GM19468 (cell line): ENCODE measurements around the gene RFC1.
"Not testable (repeated sequence)": the region's sequence is repeated elsewhere in the genome, so short reads cannot be mapped to it uniquely, and the experiment has no call there.

Experiments used
- ATAC-seq: cut with Tn5 transposase; IDR thresholded peaks from one replicate; pipeline ENCODE4 v1.9.1; 2021; ENCODE audit warnings: mild to moderate bottlenecking, moderate library complexity, moderate number of reproducible peaks; ENCODE audit not compliant: unreplicated experiment; ENCODE audit errors: extremely low read depth

The RFC1 gene, protein sequence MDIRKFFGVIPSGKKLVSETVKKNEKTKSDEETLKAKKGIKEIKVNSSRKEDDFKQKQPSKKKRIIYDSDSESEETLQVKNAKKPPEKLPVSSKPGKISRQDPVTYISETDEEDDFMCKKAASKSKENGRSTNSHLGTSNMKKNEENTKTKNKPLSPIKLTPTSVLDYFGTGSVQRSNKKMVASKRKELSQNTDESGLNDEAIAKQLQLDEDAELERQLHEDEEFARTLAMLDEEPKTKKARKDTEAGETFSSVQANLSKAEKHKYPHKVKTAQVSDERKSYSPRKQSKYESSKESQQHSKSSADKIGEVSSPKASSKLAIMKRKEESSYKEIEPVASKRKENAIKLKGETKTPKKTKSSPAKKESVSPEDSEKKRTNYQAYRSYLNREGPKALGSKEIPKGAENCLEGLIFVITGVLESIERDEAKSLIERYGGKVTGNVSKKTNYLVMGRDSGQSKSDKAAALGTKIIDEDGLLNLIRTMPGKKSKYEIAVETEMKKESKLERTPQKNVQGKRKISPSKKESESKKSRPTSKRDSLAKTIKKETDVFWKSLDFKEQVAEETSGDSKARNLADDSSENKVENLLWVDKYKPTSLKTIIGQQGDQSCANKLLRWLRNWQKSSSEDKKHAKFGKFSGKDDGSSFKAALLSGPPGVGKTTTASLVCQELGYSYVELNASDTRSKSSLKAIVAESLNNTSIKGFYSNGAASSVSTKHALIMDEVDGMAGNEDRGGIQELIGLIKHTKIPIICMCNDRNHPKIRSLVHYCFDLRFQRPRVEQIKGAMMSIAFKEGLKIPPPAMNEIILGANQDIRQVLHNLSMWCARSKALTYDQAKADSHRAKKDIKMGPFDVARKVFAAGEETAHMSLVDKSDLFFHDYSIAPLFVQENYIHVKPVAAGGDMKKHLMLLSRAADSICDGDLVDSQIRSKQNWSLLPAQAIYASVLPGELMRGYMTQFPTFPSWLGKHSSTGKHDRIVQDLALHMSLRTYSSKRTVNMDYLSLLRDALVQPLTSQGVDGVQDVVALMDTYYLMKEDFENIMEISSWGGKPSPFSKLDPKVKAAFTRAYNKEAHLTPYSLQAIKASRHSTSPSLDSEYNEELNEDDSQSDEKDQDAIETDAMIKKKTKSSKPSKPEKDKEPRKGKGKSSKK

DNA sequence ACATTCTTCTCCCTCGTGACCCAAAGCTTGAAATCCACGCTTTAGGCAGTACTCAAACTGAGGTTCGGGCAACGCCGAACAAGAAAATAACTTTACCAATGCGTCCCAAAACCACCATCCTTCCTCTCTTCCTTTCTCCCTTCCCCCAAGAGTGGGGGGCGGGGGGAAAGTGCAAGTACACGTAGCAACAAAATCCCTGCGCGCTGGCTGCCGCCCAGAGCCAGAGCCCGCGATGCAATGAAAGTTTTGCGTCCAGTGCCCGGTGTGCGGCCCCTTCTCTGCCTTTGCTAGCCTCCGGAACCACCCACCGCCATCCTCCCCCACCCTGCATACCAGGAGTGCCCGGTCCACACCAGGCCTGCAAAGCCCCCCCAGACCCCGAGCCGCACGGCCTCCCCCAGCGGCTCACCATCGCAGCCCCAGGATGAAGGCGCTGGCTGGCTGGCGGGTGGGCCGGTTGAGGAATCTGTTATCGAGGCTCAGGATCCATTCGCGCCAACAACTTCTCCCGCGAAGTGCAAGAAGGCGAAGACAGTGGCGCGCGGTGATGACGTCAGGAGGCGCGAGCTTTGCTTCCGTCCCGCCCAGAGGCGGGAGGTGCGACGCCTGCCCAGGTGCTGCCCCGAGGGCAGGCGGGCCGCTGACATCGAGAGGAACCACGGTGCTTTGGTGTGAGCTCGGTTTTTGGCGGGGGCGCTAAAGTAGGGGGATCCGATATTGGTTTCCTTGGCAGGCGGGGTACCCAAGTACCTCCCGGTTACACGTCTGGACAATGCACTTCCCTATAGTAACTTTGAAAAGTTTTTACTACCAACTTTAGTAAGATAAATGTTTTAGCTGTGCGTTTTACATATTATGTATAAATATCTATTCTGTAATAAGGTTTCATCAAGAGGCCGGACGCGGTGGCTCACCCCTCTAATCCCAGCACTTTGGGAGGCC, at the start of gene RFC1:
Gene RFC1 (minus strand): TSS at position 533 of the 942 bp plus-strand sequence. CDS start 121 bp downstream, at position 412.
- peak; percentile 27 for ATAC-seq

DNA sequence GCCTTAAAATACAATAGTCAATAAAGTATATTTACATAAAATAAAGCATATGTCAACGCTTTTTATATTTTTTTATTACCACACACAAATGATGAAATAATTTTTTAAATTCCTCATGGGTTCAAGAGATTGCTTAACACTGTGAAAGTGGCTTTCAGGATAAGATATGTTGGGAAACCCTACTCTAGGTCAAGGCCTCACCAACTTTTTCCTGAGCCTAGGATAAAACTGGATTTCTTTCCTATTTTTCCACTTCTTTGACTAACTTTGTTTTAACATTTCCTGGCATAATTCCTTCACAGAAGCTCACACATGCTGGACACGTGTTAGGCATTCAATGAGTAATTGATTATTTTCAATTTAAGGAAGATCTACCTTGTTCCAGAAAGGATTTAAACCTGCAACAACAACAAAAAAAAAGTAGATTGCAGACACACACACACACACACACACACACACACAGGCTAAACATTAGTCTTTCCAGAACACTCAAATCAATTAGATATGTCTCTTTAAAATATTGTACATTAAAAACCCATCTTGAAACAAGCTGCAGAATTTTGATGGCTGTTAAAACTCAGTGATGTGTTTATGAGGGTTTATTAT, 49.6 kb upstream of the RFC1 start:
- ATAC-seq: no peak

DNA sequence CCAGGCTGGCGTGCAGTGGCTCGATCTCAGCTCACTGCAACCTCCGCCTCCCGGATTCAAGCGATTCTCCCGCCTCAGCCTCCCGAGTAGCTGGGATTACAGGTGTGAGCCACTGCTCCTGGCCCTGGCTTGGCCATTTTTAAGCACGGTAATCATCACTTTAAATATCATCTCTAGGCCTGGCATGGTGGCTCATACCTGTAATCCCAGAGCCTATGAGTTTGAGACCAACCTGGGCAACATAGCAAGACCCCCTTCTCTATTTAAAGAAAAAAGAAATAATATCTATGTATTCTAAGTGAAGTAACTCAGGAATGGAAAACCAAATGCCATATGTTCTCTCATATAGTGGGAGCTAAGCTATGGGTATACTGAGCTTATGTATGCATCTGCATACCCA, 45.4 kb upstream of the RFC1 start:
- ATAC-seq: not testable (repeated sequence)

DNA sequence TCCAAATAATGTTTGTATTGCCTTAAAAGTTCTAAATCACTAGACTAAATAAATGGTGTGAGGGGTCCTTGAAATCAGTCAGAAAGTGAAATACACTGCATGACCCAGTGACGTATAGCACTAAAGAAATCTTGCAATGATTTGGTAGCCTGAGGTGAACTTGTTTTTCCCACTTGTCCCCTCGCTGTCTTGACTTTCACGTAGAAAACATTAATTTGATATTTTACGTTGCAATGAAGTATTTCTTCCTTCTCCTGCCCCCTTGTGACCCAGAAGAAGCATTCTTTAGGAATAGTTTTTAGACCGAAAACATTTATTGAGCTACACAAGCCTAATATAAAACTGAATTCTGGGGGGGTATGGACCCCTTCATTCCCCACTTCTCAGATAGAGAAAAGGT, 44.3 kb upstream of the RFC1 start:
- ATAC-seq: no peak

DNA sequence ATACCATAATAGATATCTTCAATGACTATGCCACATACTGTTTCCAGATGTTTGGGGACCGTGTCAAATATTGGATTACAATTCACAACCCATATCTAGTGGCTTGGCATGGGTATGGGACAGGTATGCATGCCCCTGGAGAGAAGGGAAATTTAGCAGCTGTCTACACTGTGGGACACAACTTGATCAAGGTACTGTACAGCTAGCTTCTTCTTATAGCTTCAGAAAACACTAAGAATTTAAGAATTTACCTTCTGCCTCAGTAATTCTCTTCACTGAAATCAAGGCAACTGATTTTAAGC, 41.4 kb upstream of the RFC1 start:
- no peak for ATAC-seq

DNA sequence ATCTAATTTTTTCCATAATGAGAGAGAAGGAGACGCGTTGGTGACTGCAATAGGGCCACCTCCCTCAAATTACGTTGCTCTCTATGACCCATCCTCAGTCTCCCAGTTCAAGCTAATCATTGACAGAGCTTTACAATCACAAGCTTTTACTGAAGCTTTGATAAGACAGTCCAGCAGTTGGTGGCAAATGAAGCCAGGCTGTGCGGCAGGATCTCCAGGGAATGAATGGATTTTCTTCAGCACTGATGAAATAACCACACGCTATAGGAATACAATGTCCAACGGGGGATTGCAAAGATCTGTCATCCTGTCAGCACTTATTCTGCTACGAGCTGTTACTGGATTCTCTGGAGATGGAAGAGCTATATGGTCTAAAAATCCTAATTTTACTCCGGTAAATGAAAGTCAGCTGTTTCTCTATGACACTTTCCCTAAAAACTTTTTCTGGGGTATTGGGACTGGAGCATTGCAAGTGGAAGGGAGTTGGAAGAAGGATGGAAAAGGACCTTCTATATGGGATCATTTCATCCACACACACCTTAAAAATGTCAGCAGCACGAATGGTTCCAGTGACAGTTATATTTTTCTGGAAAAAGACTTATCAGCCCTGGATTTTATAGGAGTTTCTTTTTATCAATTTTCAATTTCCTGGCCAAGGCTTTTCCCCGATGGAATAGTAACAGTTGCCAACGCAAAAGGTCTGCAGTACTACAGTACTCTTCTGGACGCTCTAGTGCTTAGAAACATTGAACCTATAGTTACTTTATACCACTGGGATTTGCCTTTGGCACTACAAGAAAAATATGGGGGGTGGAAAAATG, 40.8 kb upstream of the RFC1 start, which contains the start of gene KLB:
Gene KLB (plus strand): TSS at position 168 of the 821 bp plus-strand sequence. CDS start 20 bp downstream, at position 188.
- no peak for ATAC-seq

DNA sequence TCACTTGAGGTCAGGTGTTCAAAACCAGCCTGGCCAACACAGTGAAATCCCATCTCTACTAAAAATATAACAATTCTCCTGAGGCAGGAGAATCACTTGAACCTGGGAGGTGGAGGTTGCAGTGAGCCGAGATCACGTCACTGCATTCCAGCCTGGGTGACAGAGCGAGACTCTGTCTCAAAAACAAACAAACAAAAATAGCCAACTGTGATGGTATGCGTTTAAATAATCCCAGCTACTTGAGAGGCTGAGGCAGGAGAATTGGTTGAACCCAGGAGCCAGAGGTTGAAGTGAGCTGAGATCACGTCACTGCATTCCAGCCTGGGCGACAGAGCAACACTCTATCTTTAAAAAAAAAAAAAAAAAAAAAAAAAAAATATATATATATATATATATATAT, 35.5 kb upstream of the RFC1 start:
- ATAC-seq: not testable (repeated sequence)

DNA sequence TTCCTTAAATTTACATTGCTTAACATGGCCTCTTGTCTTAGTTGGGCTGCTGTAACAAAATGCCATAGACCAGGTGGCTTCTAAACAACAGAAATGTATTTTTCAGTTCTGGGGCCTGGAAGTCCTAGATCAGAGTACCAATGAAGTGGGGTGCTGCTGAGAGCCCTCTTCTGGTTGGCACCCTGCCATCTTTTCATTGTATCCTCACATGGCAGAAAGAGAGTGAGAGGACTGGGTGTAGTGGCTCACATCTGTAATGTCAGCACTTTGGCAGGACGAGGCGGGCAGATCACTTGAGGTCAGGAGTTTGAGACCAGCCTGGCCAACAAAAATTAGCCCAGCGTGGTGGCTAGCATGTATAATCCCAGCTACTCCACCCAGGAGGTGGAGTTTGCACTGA, 28.5 kb upstream of the RFC1 start:
- no peak for ATAC-seq

DNA sequence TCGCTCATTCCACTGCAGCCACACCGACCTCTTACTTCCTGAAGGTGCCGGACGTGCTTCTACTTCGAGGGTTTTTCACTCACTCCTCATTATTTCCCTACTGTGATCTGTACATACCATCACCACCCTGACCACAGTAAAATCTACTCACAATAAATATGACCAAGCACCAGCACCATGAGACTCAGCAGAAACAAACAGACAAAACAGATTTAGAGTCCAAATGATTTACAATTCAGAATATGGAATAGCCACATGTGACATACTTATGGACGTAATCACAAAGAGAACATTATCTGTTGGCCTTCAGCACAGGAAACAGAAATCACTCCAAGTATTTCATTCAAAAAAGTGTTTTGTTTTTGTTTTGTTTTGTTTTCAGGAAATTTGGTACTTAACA, 24.4 kb upstream of the RFC1 start:
- ATAC-seq: no peak

DNA sequence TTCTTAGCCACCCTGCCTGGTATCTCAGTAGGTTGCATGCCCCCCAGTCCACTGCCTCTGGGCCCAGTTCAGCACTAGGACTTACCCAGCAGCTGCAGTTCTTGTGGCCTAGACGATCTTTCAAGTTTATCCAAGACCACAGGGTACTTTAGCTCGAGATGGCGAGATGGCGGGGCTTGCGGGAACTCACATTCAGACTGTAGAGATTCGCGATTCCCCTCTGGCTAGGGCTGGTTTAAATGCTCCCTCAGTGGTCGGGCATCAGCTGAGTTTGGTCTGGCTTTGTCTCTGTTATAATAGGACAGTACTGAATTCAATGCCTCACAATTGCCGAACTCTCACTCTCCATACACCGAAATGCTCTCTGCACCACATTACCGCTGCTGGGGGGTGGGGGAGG, 18.4 kb upstream of the RFC1 start:
- no peak for ATAC-seq

DNA sequence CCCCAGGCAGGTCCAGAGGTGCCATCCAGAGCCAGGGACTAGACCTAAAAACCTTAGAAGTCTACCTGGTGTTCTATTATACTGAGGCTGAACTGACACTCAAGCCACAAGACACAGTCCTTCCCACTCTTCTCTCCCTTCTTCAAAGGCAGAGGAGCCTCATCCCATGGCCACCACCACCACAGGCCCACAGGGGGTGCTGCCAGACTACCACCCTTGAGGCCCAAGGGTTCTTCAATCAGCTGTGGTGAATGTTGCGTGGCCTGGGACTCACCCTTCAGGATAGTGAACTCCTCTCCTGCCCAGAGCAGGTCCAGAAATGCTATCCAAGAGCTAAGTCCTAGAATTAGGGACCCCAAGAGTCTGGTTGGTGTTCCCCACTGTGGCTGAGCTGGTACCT, 17.5 kb upstream of the RFC1 start:
- no peak for ATAC-seq

DNA sequence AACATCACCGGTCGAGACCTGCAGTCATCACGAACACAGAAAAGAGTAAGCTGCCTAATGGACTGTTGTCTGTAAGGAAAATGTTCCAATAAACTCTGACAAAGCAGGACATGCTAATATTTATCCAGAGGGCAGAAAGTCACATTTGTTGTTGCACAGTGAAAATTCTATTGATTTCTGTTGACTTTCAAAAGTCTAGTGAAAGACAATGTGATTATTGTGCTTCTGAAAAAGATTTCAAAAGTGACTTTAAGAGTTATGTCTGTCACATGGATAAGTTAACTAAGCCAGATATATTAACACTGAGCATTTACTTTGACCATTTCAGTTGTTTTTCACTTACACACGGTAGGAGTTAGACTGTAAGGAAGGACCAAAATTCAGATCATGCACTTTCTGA, 9.3 kb upstream of the RFC1 start:
- ATAC-seq: no peak

DNA sequence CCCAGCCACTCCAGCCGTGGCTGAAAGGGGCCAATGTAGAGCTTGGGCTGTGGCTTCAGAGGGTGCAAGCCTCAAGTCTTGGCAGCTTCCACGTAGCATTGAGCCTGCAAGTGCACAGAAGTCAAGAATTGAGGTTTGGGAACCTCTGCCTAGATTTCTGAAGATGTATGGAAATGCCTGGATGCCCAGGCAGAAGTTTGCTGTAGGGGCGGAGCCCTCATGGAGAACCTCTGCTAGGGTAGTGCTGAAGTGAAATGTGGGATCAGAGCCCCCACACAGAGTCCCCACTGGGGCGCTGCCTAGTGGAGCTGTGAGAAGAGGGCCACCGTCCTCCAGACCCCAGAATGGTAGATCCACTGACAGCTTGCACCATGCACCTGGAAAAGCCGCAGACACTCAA, 5.0 kb upstream of the RFC1 start:
- ATAC-seq: not testable (repeated sequence)

DNA sequence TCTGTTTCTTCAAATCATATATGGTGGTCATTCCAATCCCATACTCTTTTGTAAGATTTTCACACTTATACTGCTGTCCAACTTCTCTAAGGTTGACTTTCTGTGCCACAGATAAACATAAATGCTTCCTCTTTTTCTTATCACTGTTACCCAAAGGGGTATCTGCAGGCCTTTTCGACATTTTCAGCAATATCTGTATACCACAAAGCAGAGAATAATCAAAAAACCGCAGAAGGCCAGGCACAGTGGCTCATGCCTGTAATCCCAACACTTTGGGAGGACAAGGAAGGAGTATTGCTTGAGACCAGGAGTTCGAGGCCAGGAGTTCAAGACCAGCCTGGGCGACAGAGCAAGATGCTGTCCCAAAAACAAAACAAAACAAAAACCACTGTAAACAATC, 3.1 kb upstream of the RFC1 start:
- no peak for ATAC-seq

DNA sequence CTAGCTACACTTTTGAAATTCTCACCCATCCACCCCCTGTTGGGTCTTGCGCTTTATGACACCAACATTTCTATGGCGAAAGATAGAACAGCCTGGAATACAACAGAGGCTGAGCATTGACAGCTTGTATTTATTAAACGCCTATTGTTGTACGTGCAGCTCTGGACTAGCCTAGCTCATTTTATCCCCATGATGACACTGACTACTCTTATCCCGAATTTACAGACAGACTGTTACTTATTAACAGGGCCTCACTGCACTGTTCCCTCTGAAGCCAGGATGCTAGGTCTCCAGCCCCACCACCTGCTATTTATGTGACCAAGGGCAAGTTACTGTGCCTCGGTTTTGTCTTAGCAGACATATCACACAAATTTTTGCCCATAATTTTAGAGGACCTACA, 1.0 kb upstream of the RFC1 start:
- no peak for ATAC-seq

DNA sequence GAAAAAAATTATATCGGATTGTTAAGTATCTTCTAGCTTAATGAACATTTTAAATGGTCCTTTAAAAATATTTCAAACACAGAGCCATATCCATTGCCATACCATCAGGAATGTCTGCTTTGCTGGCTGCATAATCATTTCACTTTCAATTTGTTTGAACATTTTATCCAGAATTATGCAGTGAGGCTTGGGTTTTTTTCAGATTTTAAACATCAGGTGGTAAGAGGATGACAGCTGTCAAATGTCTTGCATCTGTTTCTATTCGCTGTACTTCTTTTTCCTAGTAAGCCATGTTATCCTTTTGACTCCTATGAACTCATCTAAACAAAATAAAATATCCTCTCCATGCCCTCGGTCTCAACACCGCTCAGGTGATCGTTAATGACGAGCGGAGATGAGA, 802 bp downstream of the RFC1 start:
- ATAC-seq: no peak

DNA sequence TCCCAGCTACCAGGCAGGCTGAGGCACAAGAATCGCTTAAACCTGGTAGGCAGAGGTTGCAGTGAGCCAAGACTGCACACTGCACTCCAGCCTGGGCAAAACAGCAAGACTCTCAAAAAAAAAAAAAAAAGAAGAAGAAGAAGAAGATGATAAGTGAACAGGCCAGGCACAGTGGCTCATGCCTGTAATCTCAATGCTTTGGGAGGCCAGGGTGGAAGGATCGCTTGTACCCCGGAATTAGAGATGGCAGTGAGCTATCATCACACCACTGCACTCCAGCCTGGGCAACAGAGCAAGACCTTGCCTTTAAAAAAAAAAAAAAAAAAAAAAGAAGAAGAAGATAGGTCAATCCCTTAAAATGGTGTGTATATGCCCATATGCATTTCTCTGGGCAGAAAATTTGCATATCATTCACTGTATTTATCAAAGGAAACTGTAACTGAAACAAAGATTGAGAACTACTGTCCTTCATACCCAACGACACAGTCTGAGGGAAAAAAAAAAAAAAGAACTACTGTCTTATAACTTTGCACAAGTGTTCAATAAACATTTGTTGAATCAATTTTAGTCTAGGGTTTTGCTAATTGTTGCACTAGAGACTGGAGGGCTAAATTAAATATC, 2.3 kb downstream of the RFC1 start:
- ATAC-seq: no peak

DNA sequence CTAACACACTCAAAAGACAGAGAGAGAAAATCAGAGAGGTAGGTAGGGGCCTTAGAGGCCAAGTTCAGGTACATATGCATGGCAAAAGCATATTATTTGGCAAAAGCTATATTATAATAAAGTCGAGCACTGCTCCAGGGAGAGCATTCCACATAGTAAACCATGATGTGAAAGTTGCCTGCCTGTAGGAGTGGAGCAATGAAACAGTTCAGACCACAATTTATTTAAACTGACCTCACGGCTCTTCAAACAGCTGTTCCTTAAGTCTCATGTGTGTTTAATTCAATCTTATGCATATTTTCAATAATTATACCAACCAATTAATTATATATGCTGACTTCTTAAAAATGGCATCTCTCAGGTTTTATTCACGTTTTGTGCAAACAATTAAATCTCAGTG, 3.3 kb downstream of the RFC1 start:
- ATAC-seq: no peak
